ENCODE results near the gene CCDC86. TPM values are rescaled to one million over a fixed set of nuclear protein-coding genes. Genes with fewer than 3 reads are reported as not detected.
"Not testable (repeated sequence)": the region's sequence is repeated elsewhere in the genome, so short reads cannot be mapped to it uniquely, and the experiment has no call there.

Gene CCDC86
- total RNA-seq, 1 donor from 2014 or later = 26.3 TPM

DNA sequence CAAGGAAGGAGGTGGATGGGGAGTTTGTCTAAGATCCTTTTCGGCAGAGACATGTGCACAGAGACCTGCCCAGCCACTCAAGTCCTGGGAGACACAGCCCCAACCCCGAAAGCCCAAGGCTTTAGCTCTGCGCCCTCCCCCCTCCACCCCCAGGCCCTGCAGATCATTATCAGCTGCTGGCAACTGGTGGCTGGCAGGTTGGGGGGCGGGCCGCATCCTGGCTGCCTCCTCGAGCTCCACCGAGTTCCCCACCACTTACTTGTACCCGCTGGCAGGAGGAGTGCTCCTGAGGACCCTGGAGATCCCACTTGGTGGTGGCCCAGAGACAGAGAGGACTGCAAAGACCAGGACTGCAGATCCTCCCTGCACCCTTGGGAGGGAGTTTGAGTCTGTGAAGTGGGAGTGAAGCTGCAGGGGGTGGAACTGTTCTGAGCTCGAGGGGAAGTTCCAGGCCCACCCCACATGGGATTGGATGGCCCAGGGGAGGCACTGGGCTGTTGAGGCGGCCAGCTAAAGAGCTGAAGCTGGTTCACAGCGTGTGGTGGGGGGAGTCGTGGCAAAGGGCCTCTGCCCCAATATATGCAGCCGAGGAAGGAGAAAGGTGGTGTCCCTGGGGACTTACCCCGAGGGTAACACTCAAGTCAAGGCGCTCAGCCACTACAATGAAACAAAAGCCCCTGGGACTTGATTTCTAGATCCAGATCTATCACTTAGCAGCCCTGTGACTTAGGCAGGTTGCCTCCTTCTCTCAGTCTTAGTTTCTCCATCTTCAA, 19.9 kb upstream of the CCDC86 start:
- TF ChIP-seq POLR2AphosphoS5 (IDR thresholded peaks at IDR 0.05; ENCODE audit: insufficient read depth in 1 of 2, low read depth in 1 of 2) (no peak), CTCF (IDR thresholded peaks at IDR 0.05) (no peak), POLR2A (IDR thresholded peaks at IDR 0.05) (no peak)

GRCh38 chr11:60823745-60824306, 18.1 kb upstream of the CCDC86 start:
- H3K4me3 ChIP-seq; H3K27me3 ChIP-seq; H3K9me3 ChIP-seq; intact Hi-C loops (cut with DNase I); H3K27ac ChIP-seq; H3K4me1 ChIP-seq; H3K36me3 ChIP-seq; DNase-seq (ENCODE audit: extremely low spot score in 2 of 2): not testable (repeated sequence)

More for the DNA sequence above, 19.9 kb upstream of the CCDC86 start:
- Histone ChIP-seq H3K9me3 (peaks cover 3% of the 10 kb centered on the region), H3K36me3 (no peaks in the 10 kb centered on the region), H3K4me3 (no peak overlapping the region), H3K27me3 (no peaks in the 10 kb centered on the region), H3K4me1 (no peaks in the 10 kb centered on the region), H3K27ac (no peak overlapping the region)
- intact Hi-C loops (cut with DNase I) = no loop called here
- no peak for DNase-seq (ENCODE audit: extremely low spot score in 2 of 2)

DNA sequence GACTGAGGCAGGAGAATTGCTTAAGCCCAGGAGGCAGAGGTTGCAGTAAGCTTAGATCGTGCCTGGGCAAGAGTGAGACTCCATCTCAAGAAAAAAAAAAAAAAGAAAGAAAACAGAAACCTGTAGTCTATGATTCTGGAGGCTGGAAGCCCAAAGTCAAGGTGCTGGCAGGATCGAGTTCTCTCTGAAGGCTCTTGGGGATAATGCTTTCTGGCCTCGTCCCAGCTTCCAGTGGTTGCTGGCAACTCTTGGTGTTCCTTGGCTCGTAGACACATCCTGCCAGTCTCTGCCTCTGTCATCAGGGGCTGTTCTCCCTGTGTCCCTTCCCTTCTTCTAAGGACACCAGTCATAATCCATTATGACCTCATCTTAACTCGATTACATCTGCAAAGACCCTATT, 16.8 kb upstream of the CCDC86 start:
- intact Hi-C loops (cut with DNase I) = no loop called here

DNA sequence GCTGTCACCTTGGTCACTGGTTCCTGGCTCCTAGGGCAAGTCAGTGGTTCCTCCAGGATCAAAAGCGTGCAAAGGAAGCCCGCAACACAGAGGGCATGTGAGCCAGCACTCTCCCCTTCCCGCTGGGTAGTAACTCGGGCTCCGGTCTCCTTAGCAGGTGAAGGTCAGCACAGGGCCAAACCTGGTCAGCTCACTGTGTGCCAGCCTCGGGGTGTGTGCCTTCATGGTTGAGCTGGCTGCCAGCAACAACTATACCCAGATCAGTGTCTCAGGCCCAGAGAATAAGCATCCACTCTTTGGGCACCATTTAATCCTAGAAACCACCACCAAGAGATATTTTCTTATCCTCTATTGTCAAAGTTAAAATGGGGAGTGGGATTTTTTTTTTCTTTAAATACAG, 16.1 kb upstream of the CCDC86 start:
- TF ChIP-seq POLR2A (IDR thresholded peaks at IDR 0.05) = no peak
- no peak for TF ChIP-seq POLR2AphosphoS5 (IDR thresholded peaks at IDR 0.05; ENCODE audit: insufficient read depth in 1 of 2, low read depth in 1 of 2)
- TF ChIP-seq CTCF (IDR thresholded peaks at IDR 0.05) = no peak
- intact Hi-C loops (cut with DNase I) = no loop called here
- Histone ChIP-seq H3K27ac (no peak overlapping the region), H3K4me3 (no peak overlapping the region), H3K27me3 (no peaks in the 10 kb centered on the region), H3K9me3 (no peaks in the 10 kb centered on the region), H3K4me1 (no peaks in the 10 kb centered on the region), H3K36me3 (no peaks in the 10 kb centered on the region)
- no peak for DNase-seq (ENCODE audit: extremely low spot score in 2 of 2)

More for the DNA sequence above, 16.8 kb upstream of the CCDC86 start:
- no peak for DNase-seq (ENCODE audit: extremely low spot score in 2 of 2)
- Histone ChIP-seq H3K4me3 (no peak overlapping the region), H3K9me3 (no peaks in the 10 kb centered on the region), H3K36me3 (no peaks in the 10 kb centered on the region), H3K27me3 (no peaks in the 10 kb centered on the region), H3K4me1 (no peaks in the 10 kb centered on the region), H3K27ac (no peak overlapping the region)
- TF ChIP-seq CTCF (IDR thresholded peaks at IDR 0.05) = no peak
- no peak for TF ChIP-seq POLR2A (IDR thresholded peaks at IDR 0.05)
- no peak for TF ChIP-seq POLR2AphosphoS5 (IDR thresholded peaks at IDR 0.05; ENCODE audit: insufficient read depth in 1 of 2, low read depth in 1 of 2)

DNA sequence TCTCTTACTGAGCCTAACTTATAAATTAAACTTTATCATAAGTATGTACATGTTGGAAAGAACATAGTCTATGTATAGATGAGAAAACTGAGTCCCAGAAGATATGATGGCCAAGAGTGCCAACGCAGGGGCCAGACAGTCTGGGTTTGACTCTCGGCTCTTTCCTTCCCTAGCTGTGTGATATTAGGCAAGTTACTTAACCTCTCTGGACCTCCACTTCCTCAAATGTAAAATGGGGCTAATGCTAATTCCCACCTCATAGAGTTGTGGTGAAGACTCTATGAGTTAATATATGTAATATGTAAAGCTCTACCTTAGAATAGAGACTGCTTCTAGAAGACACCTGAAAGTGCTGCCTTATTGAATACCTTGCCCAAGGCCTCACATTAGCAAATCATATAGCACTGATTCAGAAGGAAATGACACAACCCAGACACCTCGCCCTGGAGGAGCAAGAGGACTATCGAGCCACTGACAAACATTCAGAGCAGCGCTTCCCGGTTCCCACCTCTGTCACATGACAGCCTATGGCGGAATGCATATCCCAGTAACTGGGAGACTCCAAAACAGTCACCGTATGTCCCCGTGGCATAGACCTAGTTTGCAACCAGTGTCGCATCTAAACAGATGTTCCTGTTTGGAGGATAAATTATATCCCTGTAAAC, 11.3 kb upstream of the CCDC86 start:
- H3K4me3 ChIP-seq = no peak overlapping the region
- H3K9me3 ChIP-seq = no peaks in the 10 kb centered on the region
- no peak for DNase-seq (ENCODE audit: extremely low spot score in 2 of 2)
- no peaks in the 10 kb centered on the region for H3K4me1 ChIP-seq
- no peaks in the 10 kb centered on the region for H3K27me3 ChIP-seq
- H3K27ac ChIP-seq = no peak overlapping the region
- TF ChIP-seq POLR2A (IDR thresholded peaks at IDR 0.05) = no peak
- TF ChIP-seq CTCF (IDR thresholded peaks at IDR 0.05) = no peak
- no peak for TF ChIP-seq POLR2AphosphoS5 (IDR thresholded peaks at IDR 0.05; ENCODE audit: insufficient read depth in 1 of 2, low read depth in 1 of 2)
- intact Hi-C loops (cut with DNase I) = no loop called here
- no peaks in the 10 kb centered on the region for H3K36me3 ChIP-seq

Data from vagina (tissue), 2 donors.